ENCODE data around the gene ZMYM5. TPM values are rescaled to one million over a fixed set of nuclear protein-coding genes. Genes with fewer than 3 reads are reported as not detected.

The ZMYM5 gene
- total and polyA plus RNA-seq, 2 of the 8 experiments (the other 6 are each of a cell fraction or from before 2014, with no cell fraction given): 4.9 to 7.9 TPM

DNA sequence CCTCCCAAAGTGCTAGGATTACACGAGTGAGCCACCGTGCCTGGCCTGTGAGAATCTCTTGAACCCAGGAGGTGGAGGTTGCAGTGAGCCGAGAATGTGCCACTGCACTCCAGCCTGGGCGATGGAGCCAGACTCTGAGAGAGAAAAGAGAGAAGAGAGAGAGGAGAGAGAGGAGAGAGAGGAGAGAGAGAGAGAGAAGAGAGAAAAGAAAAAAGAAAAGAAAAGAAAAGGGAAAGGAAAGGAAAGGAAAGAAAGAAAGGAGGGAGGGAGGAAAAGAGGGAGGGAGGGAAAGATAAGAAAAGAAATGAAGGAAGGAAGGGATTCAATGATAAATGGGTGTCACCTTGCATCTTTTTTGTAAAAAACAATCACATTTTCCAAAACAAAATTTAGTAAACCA is 57.7 kb downstream of the ZMYM5 start:
- no peak overlapping the region for H2BK15ac ChIP-seq (ENCODE audit: low read length)
- H3K4ac ChIP-seq (replicated peaks; ENCODE audit: insufficient read length, low read depth, low read length): no peak overlapping the region
- 76% methylated on average over 4 of the region's 4 CpGs; no CpG with 5 or more reads in 1 of the 2 experiments for WGBS, 2 experiments (ENCODE audit: extremely low coverage in 1 of 2, insufficient coverage in 1 of 2, insufficient read length in 1 of 2, insufficient replicate concordance in 2 of 2, low coverage in 1 of 2, low lambda C conversion rate in 2 of 2, missing lambda C conversion rate in 1 of 2)
- TF ChIP-seq RFX5 (IDR thresholded peaks at IDR 0.05; ENCODE audit: borderline replicate concordance, low read depth, low read length): no peak
- TF ChIP-seq, protein P1, sequence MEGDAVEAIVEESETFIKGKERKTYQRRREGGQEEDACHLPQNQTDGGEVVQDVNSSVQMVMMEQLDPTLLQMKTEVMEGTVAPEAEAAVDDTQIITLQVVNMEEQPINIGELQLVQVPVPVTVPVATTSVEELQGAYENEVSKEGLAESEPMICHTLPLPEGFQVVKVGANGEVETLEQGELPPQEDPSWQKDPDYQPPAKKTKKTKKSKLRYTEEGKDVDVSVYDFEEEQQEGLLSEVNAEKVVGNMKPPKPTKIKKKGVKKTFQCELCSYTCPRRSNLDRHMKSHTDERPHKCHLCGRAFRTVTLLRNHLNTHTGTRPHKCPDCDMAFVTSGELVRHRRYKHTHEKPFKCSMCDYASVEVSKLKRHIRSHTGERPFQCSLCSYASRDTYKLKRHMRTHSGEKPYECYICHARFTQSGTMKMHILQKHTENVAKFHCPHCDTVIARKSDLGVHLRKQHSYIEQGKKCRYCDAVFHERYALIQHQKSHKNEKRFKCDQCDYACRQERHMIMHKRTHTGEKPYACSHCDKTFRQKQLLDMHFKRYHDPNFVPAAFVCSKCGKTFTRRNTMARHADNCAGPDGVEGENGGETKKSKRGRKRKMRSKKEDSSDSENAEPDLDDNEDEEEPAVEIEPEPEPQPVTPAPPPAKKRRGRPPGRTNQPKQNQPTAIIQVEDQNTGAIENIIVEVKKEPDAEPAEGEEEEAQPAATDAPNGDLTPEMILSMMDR (IDR thresholded peaks at IDR 0.05; ENCODE audit: control extremely low read depth in 1 of 3, insufficient read depth in 1 of 3, low read depth in 1 of 3, low read length in 3 of 3): no peak

More for the DNA sequence above, 57.7 kb downstream of the ZMYM5 start:
- no peaks in the 10 kb centered on the region for H3K36me3 ChIP-seq (ENCODE audit: control insufficient read depth in 2 of 4, insufficient read depth in 4 of 4, low read length in 3 of 4)
- H2BK5ac ChIP-seq (ENCODE audit: low read depth, low read length): no peak overlapping the region
- H3K9me3 ChIP-seq (ENCODE audit: insufficient read depth in 2 of 2, low read depth in 1 of 2, low read length in 1 of 2): no peaks in the 10 kb centered on the region
- no peak overlapping the region for H2AK5ac ChIP-seq (ENCODE audit: low read depth, low read length)
- H4K91ac ChIP-seq (replicated peaks; ENCODE audit: insufficient read length, low read length): no peak overlapping the region
- no peak overlapping the region for H3K9ac ChIP-seq (replicated peaks in 1 of 4; ENCODE audit: extremely low read depth in 1 of 4, low read depth in 3 of 4, low read length in 3 of 4)
- ChIA-PET CTCF (ENCODE audit: partially characterized antibody) (interaction anchor here (0.8 kb wide), 1 partner anchor 23 kb away, joined by 4 read pairs; the partner anchor contains the start of gene PSPC1), POLR2A (ENCODE audit: partially characterized antibody) (no interaction called here)
- H4K5ac ChIP-seq (ENCODE audit: insufficient read length, low read depth, low read length): no peak overlapping the region
- H3K14ac ChIP-seq (ENCODE audit: insufficient read length): no peak overlapping the region
- H3K23ac ChIP-seq (ENCODE audit: insufficient read length): no peak overlapping the region
- no peaks in the 10 kb centered on the region for H3K4me1 ChIP-seq (replicated peaks in 1 of 4; ENCODE audit: control insufficient read depth in 3 of 4, insufficient read depth in 4 of 4, low read length in 3 of 4)
- no peak overlapping the region for H3K4me2 ChIP-seq (ENCODE audit: insufficient read depth in 1 of 2, low read depth in 2 of 2, low read length in 2 of 2)
- H3K56ac ChIP-seq (replicated peaks; ENCODE audit: insufficient read length, low read depth, low read length): no peak overlapping the region
- no peaks in the 10 kb centered on the region for H4K20me1 ChIP-seq (replicated peaks in 1 of 2; ENCODE audit: control insufficient read depth in 1 of 2, insufficient read depth in 2 of 2, low read length in 2 of 2)
- H2BK12ac ChIP-seq (ENCODE audit: low read depth, low read length): no peak overlapping the region
- DNase-seq (ENCODE audit: low read depth in 1 of 2, low spot score in 2 of 2): no peak
- H3K27ac ChIP-seq (ENCODE audit: low read depth, low read length): no peak overlapping the region
- H3K79me2 ChIP-seq (ENCODE audit: control insufficient read depth in 1 of 2, insufficient read depth in 2 of 2, low read length in 2 of 2): no peaks in the 10 kb centered on the region
- H2AFZ ChIP-seq (ENCODE audit: low read length): no peak overlapping the region
- no peak overlapping the region for H2BK20ac ChIP-seq (ENCODE audit: low read length)
- H3K23me2 ChIP-seq (ENCODE audit: low read depth, low read length): no peaks in the 10 kb centered on the region
- no peak overlapping the region for H3K18ac ChIP-seq (ENCODE audit: extremely low read depth, low read length)
- H3K27me3 ChIP-seq (replicated peaks in 1 of 4; ENCODE audit: control insufficient read depth in 3 of 4, extremely low read depth in 1 of 4, insufficient read depth in 3 of 4, low read length in 3 of 4): no peaks in the 10 kb centered on the region
- no peaks in the 10 kb centered on the region for H3K79me1 ChIP-seq (ENCODE audit: low read depth, low read length)
- H4K8ac ChIP-seq (ENCODE audit: extremely low read depth, insufficient read depth, low read length): no peak overlapping the region
- FAIRE-seq: no peak
- no peak overlapping the region for H3K4me3 ChIP-seq (ENCODE audit: extremely low read depth in 1 of 4, insufficient read depth in 2 of 4, low read depth in 3 of 4, low read length in 4 of 4)
- no peak overlapping the region for H2BK120ac ChIP-seq (replicated peaks; ENCODE audit: low read depth, low read length)

Measured in H1 (cell line).